Osteoblast (primary cell): ENCODE measurements around the gene ZBTB8B. TPM values are rescaled to one million over a fixed set of nuclear protein-coding genes. Genes with fewer than 3 reads are reported as not detected.
A peak's percentile ranks its signal among the peaks of the same experiment; 100 is the strongest.

Experiments
- DNase-seq: peaks from one replicate; pipeline ENCODE4 v3.0.0; 2011; ENCODE audit warnings: low spot score, mixed read lengths; ENCODE audit not compliant: insufficient read length; ENCODE audit errors: missing footprints
- H2AFZ ChIP-seq: 2 replicates; pipeline ENCODE4 v1.6.0; 2011; ENCODE audit warnings: mild to moderate bottlenecking, low read length
- H3K27ac ChIP-seq: 2 replicates; pipeline ENCODE4 v1.5.1; 2011; ENCODE audit warnings: mild to moderate bottlenecking, low read depth, low read length, moderate library complexity
- H3K27me3 ChIP-seq: 2 replicates; pipeline ENCODE4 v1.6.0; 2012; ENCODE audit warnings: mild to moderate bottlenecking, control low read depth, inconsistent platforms, low read length, moderate library complexity; ENCODE audit not compliant: insufficient read depth
- H3K36me3 ChIP-seq: 2 replicates; pipeline ENCODE4 v1.5.1; 2011; ENCODE audit warnings: mild to moderate bottlenecking, low read length, control low read depth, moderate library complexity; ENCODE audit not compliant: insufficient read depth
- H3K4me1 ChIP-seq: 2 replicates; pipeline ENCODE4 v1.5.1; 2011; ENCODE audit warnings: mild to moderate bottlenecking, low read length, control low read depth, moderate library complexity; ENCODE audit not compliant: insufficient read depth
- H3K4me2 ChIP-seq: 2 replicates; pipeline ENCODE4 v1.6.0; 2011; ENCODE audit warnings: mild to moderate bottlenecking, low read length; ENCODE audit not compliant: insufficient read depth
- H3K4me3 ChIP-seq: fragments of 200-600 bp; sonication (generic); 3 replicates; pipeline ENCODE4 v1.5.1; 2012; ENCODE audit warnings: mild to moderate bottlenecking, low read length, inconsistent platforms; ENCODE audit not compliant: insufficient read depth
- H3K79me2 ChIP-seq: 2 replicates; pipeline ENCODE4 v1.6.0; 2012; ENCODE audit warnings: mild to moderate bottlenecking, low read length, control low read depth, inconsistent platforms; ENCODE audit not compliant: insufficient read depth
- H3K9me3 ChIP-seq: 2 replicates; pipeline ENCODE4 v1.5.1; 2011; ENCODE audit warnings: low read depth, low read length, control low read depth
- H4K20me1 ChIP-seq: 2 replicates; pipeline ENCODE4 v1.6.0; 2012; ENCODE audit warnings: mild to moderate bottlenecking, low read length, control low read depth; ENCODE audit not compliant: insufficient read depth
- total RNA-seq: library from RNA; depleted of rRNA; stranded (reverse); fragments of >200 nt; gene quantifications from 2 replicates; pipeline ENCODE4 v1.2.3, GENCODE V29; 2012
- TF ChIP-seq, protein P1 (sequence below): IDR thresholded peaks from 2 replicates; pipeline ENCODE4 v1.5.1; 2011; ENCODE audit warnings: mild to moderate bottlenecking, low read depth, low read length, moderate library complexity; ENCODE audit errors: extremely low read depth

ZBTB8B gene
- under 0.01 TPM in 2 replicates for total RNA-seq

DNA sequence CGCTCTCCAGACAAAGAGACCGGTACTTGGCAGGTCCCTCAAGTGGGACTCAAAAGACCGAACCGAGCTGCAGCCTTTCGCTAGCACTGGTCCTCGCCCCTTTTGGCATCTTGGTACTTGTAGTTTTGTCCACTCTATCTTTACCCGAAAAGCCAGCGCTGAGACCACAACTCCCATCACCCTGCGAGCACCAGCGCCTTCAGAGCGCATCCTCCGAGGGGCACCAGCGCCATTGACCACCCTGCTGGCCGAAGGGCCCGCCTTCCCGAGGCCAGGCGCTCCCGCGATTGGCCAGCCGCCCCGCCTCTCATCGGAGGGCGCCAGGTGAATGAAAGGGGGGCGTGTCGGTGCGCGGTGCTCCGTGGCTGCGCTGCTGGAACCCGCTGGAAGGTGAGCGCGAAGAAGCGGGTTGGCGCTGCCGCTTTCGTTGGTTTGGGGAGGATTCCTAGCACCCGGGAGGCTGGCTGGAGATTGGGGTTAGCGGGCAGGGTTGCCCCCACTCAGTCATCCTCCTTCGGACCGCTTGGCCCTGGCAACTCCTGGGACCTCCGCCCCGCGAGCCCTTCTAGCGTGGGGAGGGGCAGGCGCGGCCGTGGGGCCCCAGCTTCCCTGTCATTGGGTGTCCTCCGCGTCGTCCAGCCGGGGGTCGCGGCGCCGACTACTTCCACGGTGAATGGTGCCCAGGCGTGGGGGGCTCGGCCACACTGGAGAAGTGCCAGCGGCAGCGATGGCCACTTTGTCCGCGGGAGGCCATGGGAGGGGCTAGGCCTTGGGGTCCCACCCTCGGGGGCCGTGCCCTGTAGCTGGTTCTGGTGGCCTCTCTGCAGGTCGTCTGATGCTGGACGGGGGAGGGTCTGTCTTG lies at the start of gene ZBTB8B:
ZBTB8B (plus strand) TSS at position 357 of the 862 bp plus-strand sequence. CDS start 5,553 bp downstream, outside the sequence.
- Histone ChIP-seq H3K27ac (no peak within 1 kb of the TSS), H3K36me3 (no peaks in the 10 kb centered on the region), H3K4me3 (peak within 1 kb of the TSS; percentile 66), H3K27me3 (peaks cover 56% of the 10 kb centered on the region), H4K20me1 (no peaks in the 10 kb centered on the region), H2AFZ (peak within 1 kb of the TSS; percentile 70), H3K79me2 (no peaks in the 10 kb centered on the region), H3K9me3 (no peaks in the 10 kb centered on the region), H3K4me1 (peaks cover 15% of the 10 kb centered on the region), H3K4me2 (peak within 1 kb of the TSS; percentile 87)
- peak; percentile 95 for DNase-seq
- TF ChIP-seq, protein P1, sequence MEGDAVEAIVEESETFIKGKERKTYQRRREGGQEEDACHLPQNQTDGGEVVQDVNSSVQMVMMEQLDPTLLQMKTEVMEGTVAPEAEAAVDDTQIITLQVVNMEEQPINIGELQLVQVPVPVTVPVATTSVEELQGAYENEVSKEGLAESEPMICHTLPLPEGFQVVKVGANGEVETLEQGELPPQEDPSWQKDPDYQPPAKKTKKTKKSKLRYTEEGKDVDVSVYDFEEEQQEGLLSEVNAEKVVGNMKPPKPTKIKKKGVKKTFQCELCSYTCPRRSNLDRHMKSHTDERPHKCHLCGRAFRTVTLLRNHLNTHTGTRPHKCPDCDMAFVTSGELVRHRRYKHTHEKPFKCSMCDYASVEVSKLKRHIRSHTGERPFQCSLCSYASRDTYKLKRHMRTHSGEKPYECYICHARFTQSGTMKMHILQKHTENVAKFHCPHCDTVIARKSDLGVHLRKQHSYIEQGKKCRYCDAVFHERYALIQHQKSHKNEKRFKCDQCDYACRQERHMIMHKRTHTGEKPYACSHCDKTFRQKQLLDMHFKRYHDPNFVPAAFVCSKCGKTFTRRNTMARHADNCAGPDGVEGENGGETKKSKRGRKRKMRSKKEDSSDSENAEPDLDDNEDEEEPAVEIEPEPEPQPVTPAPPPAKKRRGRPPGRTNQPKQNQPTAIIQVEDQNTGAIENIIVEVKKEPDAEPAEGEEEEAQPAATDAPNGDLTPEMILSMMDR = no peak

DNA sequence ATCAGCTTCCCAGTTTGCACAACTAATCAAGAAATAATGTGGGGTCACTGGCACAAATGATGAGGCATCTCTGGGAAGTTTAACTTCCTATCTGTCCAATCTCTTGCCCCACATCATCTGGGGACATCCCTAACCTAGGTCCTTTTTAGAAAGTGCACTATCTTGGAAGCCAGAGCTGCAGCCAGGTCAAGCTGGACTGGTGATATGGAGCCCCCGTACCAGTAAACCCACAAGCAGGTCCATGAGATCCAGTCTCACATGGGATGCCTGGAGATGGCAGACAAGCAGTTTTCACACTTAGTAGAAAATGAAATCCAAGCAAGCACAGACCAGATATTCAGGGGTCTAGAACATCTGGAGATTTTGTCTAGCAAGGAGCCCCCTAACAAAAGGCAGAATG lies 43.1 kb upstream of the ZBTB8B start:
- Histone ChIP-seq H3K4me2 (no peak overlapping the region), H3K9me3 (peaks cover 3% of the 10 kb centered on the region), H3K79me2 (no peaks in the 10 kb centered on the region), H3K4me1 (peaks cover 4% of the 10 kb centered on the region), H3K4me3 (no peak overlapping the region), H4K20me1 (no peaks in the 10 kb centered on the region), H3K27me3 (peaks cover 34% of the 10 kb centered on the region), H2AFZ (no peak overlapping the region), H3K27ac (no peak overlapping the region), H3K36me3 (no peaks in the 10 kb centered on the region)
- TF ChIP-seq, protein P1 = no peak
- no peak for DNase-seq

DNA sequence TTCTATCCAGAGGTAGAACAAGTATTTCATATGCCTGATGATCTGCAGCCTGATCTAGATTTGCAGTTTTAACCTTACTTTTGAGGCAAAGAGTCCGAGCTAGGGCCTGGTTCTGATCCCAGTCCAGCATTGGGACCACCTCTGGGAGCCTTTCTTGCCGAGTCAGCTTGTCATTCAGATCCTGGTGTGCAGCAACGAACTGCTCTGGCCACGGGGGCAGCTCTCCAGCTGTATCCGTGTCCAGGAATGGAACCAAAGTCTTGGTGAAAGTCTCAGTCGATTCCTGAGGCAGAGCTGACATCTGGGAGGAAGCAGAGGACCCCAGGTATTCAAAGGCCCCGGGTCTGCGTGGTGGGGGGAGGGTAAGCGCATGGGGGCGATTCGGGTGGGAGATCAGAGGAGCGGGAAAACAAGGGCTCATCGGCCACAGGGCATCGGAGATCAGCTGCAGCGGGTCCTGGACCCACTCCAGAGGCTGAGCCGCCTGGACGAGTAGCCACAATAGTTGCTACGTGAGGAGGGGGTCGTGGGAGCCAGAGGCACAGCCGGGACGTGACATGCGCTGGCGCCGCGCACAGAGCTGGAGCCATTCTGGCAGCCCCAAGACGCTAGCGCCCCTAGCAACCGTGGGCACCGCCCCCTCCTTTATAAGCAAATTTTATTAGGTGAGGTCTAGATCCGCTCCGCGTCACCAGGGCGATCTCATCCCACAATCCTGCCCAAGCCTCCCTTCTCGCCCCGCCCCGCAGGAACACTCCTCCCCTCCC lies 38.2 kb upstream of the ZBTB8B start:
- Histone ChIP-seq H3K36me3 (no peaks in the 10 kb centered on the region), H3K27ac (no peak overlapping the region), H3K4me3 (peak overlapping the region; percentile 48), H3K27me3 (peaks cover 63% of the 10 kb centered on the region), H3K9me3 (no peaks in the 10 kb centered on the region), H3K79me2 (no peaks in the 10 kb centered on the region), H3K4me2 (peak overlapping the region; percentile 39), H2AFZ (no peak overlapping the region), H4K20me1 (no peaks in the 10 kb centered on the region), H3K4me1 (peaks cover 5% of the 10 kb centered on the region)
- TF ChIP-seq, protein P1 = no peak
- DNase-seq = peak; percentile 82
